HAP-1 (cell line): ENCODE data around the gene LRRC73.

Experiments
- DNase-seq, 2 experiments: peaks; one replicate each; pipeline ENCODE4 v3.0.0-alpha.2; 2016 to 2020; ENCODE audit warnings: low spot score in 2 of 2
- H3K27me3 ChIP-seq: fragments of 250-450 bp; sonication (Bioruptor Pico); 2 replicates; pipeline ENCODE4 v1.5.1; 2020; ENCODE audit warnings: low read depth, mild to moderate bottlenecking, moderate library complexity
- H3K36me3 ChIP-seq: fragments of 250-450 bp; sonication (Bioruptor Pico); replicated peaks from 2 replicates; pipeline ENCODE4 v1.5.1; 2020; ENCODE audit warnings: mild to moderate bottlenecking
- H3K4me1 ChIP-seq: fragments of 250-450 bp; sonication (Bioruptor Pico); 2 replicates; pipeline ENCODE4 v1.5.1; 2020; ENCODE audit warnings: mild to moderate bottlenecking
- H3K4me3 ChIP-seq: fragments of 250-450 bp; sonication (Bioruptor Pico); 2 replicates; pipeline ENCODE4 v1.5.1; 2020; ENCODE audit warnings: mild to moderate bottlenecking, moderate library complexity
- H3K9me3 ChIP-seq: fragments of 250-450 bp; sonication (Bioruptor Pico); 2 replicates; pipeline ENCODE4 v1.5.1; 2020; ENCODE audit warnings: mild to moderate bottlenecking, moderate library complexity
- in situ Hi-C: fragments of 300-500 bp; cut with MboI; formaldehyde crosslinking; loops from 3 replicates; pipeline ENCODE4 v1.14.3; 2020; ENCODE audit warnings: low sequenced_read_pairs, inconsistent platforms, mixed read lengths

The LRRC73 gene

DNA sequence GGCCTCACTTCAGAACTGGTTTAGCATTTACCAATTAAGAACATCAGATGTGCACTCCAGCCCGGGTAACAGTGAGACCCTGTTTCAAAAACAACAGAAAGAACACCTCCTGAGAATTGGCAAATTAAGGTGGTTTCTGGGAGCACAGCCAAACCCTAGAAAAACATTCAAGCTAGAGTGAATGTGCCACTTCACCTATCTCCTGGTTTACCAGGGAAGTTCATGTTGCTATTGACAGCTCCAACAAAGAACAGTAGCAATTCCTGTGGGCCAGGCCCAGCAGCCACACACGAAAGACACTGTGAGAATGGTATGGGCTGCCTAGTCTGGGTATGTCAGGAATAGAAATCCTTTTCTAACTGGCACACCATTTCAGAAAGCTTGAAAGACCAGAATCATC lies 11.7 kb upstream of the LRRC73 start:
- H3K36me3 ChIP-seq: peaks cover 85% of the 10 kb centered on the region
- in situ Hi-C loops: no loop called here
- no peak for DNase-seq
- H3K4me1 ChIP-seq: peaks cover 6% of the 10 kb centered on the region
- no peaks in the 10 kb centered on the region for H3K27me3 ChIP-seq
- H3K4me3 ChIP-seq: no peak overlapping the region
- no peaks in the 10 kb centered on the region for H3K9me3 ChIP-seq

DNA sequence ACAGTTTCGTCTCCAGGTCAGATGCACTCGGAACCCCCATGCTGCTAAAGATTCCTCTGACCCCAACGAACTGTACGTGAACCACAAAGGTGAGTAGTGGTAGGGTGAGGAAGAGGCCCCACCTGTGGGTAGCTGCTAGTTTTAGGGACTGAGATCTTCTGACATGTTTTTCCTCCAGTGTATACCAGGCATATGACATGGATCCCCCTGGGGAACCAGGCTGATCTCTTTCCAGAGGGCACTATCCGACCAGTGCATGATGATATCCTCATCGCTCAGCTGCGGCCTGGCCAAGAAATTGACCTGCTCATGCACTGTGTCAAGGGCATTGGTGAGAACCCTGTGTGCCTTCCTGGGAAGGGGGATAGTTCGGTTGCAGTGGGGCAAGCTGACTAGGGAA lies 10.0 kb upstream of the LRRC73 start:
- H3K4me1 ChIP-seq: peaks cover 6% of the 10 kb centered on the region
- H3K27me3 ChIP-seq: no peaks in the 10 kb centered on the region
- peaks cover 76% of the 10 kb centered on the region for H3K36me3 ChIP-seq
- in situ Hi-C loops: no loop called here
- DNase-seq: no peak
- no peak overlapping the region for H3K4me3 ChIP-seq
- no peaks in the 10 kb centered on the region for H3K9me3 ChIP-seq

- H3K36me3 ChIP-seq: peaks cover 70% of the 10 kb centered on the region
Measured at GRCh38 chr6:43517505-43518357, 7.6 kb upstream of the LRRC73 start.

DNA sequence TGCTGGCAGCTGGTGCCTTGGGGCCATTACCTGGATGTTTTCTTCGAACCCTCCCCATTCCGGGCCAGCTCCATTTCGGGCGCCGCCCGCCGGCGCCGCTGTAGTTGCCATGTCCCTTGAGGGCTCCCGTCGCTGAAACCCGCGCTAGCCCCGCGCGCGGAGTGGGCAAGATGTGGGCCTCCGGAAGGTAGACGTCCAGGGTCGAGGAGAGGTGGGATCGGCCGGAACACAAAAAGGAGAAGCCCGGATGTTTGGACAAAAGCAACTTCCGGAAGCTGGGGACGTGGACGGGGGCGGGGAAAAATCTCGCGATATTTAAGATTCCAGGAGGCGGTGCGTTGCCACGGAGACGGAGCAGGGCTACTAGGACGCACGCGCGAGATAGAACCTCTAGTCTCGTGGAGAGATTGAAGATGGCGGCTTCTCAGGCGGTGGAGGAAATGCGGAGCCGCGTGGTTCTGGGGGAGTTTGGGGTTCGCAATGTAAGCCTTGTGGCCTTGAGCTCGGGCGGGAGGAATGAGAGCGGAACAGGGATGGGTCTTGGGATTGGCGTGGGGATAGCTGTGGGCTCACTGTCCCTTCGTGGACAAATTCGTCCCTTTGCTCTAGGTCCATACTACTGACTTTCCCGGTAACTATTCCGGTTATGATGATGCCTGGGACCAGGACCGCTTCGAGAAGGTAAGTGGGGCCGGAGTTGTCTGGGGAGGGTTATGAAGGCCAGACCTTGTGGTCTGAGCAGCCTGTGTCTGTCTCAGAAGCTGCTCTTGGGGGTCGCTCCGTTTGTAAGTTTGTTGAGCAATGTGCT lies 6.8 kb upstream of the LRRC73 start, which contains the start of the genes POLR1C and YIPF3:
Gene POLR1C (plus strand): TSS at position 393 of the 808 bp plus-strand sequence. CDS start 21 bp downstream, at position 414.
Gene YIPF3 (minus strand): TSS at position 230 of the 808 bp plus-strand sequence. CDS start 119 bp downstream, at position 111.
- peaks cover 67% of the 10 kb centered on the region for H3K36me3 ChIP-seq
- H3K27me3 ChIP-seq: no peaks in the 10 kb centered on the region
- DNase-seq: peak; percentile 94 to 98
- no peaks in the 10 kb centered on the region for H3K9me3 ChIP-seq
- in situ Hi-C loops: no loop called here
- H3K4me3 ChIP-seq: peak within 1 kb of the TSS; percentile 98
- peaks cover 6% of the 10 kb centered on the region for H3K4me1 ChIP-seq

More at GRCh38 chr6:43517505-43518357, 7.6 kb upstream of the LRRC73 start:
- Histone ChIP-seq H3K27me3 (no peaks in the 10 kb centered on the region), H3K4me1 (peaks cover 6% of the 10 kb centered on the region), H3K9me3 (no peaks in the 10 kb centered on the region), H3K4me3 (peak overlapping the region; percentile 98)
- DNase-seq: no peak
- in situ Hi-C loops: no loop called here

DNA sequence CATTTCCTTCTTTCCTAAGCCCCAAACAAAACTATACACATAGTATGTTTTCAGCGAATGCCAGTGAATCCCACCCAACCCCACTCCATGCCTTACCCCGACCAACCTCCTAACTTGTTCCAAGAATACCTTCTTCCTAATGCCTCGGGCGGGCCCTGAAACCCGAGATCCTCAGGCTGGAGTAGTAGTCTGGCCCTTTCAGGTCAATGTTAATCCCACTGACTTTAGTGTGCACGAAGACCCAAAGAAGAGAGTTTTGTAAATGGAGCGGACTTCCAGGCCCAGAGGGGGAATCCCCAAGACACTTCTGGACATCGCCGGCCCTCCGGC lies 6.2 kb upstream of the LRRC73 start:
- Histone ChIP-seq H3K36me3 (peaks cover 67% of the 10 kb centered on the region), H3K4me3 (peak overlapping the region; percentile 98), H3K4me1 (peaks cover 6% of the 10 kb centered on the region), H3K9me3 (no peaks in the 10 kb centered on the region), H3K27me3 (no peaks in the 10 kb centered on the region)
- peak in 1 of 2 experiments; percentile 26 for DNase-seq
- in situ Hi-C loops: no loop called here

GRCh38 chr6:43515808-43516207 lies 5.7 kb upstream of the LRRC73 start:
- in situ Hi-C loops: no loop called here
- H3K36me3 ChIP-seq: peaks cover 67% of the 10 kb centered on the region

GRCh38 chr6:43511824-43512415 lies 1.8 kb upstream of the LRRC73 start:
- peaks cover 44% of the 10 kb centered on the region for H3K36me3 ChIP-seq
- in situ Hi-C loops: no loop called here

More at GRCh38 chr6:43515808-43516207, 5.7 kb upstream of the LRRC73 start:
- no peak for DNase-seq
- peak overlapping the region; percentile 98 for H3K4me3 ChIP-seq
- H3K27me3 ChIP-seq: no peaks in the 10 kb centered on the region
- no peaks in the 10 kb centered on the region for H3K9me3 ChIP-seq
- H3K4me1 ChIP-seq: peaks cover 6% of the 10 kb centered on the region

DNA sequence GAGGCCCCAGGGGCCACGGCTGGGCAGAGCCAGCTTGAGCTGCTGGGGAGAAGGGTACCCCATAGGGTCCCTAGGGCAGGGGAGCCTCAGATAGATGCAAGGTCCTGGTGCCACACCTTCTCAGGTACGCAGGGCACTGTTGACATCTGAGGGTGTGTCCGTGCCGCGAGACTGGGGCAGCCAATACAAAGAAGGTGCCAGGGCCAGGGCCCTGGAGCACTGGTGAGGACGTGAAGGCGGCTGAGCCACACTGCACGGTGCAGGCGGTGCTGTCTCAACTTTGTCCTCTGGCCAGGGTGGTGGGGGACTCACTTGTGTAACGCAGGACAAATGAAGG lies 649 bp upstream of the LRRC73 start:
- peaks cover 44% of the 10 kb centered on the region for H3K36me3 ChIP-seq
- in situ Hi-C loops: no loop called here

More at GRCh38 chr6:43511824-43512415, 1.8 kb upstream of the LRRC73 start:
- DNase-seq: no peak
- H3K27me3 ChIP-seq: no peaks in the 10 kb centered on the region
- H3K4me1 ChIP-seq: peaks cover 6% of the 10 kb centered on the region; the same call in 1 of the 2 replicates
- H3K4me3 ChIP-seq: no peak overlapping the region
- H3K9me3 ChIP-seq: no peaks in the 10 kb centered on the region

DNA sequence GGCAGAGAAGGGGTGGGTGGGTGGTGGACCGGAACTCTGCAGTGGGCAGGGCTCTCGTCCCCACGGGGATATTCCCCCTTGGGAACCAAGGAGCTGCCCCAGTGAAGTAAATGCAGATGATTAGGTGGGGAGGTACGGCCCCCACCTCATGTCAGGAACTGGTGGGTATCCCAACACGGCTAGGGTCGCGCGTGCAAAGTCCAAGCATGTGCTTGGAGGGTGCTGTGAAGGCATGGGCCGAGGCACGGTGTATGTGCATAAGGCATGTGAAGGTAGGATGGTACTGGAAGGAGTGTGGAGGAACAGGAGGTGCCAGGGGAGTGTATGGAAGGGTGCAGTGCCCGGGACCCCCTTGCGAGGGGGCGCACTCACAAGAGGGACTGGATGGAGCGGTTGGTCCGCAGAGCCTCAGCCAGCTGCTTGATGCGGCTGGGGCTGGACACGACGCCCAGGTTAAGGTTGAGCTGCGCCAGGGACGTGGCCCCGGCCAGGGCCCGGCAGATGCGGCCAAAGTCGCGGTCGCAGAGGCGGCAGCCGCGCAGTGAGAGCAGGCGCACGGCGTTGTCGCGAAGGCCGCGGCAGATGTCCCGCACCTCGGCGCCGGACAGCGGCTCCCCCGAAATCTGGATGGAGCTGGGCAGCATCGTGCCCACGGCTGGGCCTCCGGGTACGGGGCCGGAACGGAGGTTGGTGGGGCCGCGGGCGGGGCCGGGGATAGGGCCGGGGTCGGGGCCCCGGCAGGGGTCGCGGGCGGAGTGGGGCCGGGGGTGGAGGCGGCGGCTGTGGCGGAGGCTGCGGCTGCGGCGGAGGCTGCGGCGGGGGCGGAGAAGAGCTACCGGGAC lies 783 bp downstream of the LRRC73 start:
- Histone ChIP-seq H3K4me3 (peak overlapping the region; percentile 40; the same call in 1 of the 2 replicates), H3K4me1 (peaks cover 6% of the 10 kb centered on the region; the same call in 1 of the 2 replicates), H3K27me3 (no peaks in the 10 kb centered on the region), H3K36me3 (peaks cover 37% of the 10 kb centered on the region), H3K9me3 (no peaks in the 10 kb centered on the region)
- DNase-seq: no peak
- in situ Hi-C loops: loop anchor here (5.0 to 10.0 kb wide), 2 partner anchors 155 to 247 kb away; no protein-coding TSS in a partner anchor

More for the DNA sequence above, 649 bp upstream of the LRRC73 start:
- Histone ChIP-seq H3K4me1 (peaks cover 6% of the 10 kb centered on the region; the same call in 1 of the 2 replicates), H3K4me3 (no peak overlapping the region), H3K9me3 (no peaks in the 10 kb centered on the region), H3K27me3 (no peaks in the 10 kb centered on the region)
- DNase-seq: no peak

DNA sequence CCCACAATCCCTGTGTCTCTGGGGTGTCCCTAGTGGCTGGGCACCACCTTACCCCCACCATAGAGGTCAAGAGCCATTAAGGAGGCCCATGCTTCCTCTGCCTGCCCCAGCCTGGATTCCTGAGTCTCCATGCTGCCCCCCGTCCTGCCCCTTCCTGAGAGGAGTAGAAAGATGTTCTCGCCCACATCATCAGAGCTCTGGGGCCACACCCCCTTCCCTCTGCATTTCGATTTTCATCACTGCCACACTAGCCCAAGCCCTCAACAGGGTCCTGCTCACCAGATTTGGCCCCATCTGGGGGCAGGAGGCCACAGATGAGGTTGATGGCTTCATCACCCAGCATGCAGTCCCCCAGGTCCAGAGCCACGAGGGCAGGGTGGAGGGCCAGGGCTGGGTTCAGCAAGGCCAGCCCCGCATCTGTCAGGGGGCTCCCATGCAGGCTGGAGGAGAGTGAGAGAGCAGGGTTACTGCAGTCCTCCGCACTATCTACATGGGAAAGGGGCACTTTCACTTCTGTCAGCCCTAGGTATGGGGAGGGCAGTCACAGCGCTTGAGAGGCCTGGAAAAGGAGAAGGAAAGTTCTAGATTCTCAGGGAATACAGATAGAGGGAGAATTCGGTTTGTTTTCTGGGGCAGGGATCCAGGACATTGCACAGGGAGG lies 1.5 kb downstream of the LRRC73 start:
- in situ Hi-C loops: loop anchor here (5.0 to 10.0 kb wide), 2 partner anchors 154 to 246 kb away; no protein-coding TSS in a partner anchor

DNA sequence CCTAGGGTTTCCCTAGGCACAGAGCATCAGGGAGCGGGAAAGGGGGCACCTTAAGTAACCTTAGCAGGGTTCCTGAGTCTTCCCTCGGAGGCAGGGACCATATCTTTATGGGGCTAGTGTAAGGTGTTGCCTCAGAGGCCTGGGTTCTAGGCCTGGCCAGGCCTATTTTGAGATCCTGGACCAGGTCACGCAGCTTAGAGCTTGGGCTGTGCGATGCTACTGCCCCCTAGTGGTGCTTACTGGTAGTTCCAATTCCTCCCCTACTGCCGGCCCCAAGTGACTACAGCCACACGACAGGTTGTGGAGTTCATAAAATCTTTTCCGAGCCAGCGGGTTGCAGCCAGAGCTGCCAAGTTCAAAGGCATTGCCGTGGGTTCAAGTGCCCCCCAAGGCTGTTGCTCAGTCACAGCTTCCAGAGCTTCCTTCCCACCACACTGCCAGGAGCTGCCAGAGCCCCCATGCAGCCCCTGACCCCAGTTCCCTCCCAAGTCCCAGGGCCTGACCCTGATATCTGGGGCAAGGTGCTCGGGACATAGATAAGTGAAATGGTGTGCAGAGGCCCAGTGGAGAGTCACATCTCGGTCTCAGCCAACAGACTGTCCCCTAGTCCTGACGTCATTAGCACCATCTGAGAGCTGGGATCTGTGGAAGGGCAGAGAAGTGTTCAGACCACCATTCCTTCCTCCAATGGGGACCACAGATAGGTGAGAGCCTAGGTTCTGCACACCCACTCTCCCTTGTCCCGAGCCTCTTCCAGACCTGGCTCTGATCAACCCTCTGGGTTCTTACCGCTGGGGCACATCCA lies 3.3 kb downstream of the LRRC73 start:
- Histone ChIP-seq H3K4me3 (no peak overlapping the region), H3K36me3 (peaks cover 35% of the 10 kb centered on the region), H3K9me3 (no peaks in the 10 kb centered on the region), H3K27me3 (no peaks in the 10 kb centered on the region), H3K4me1 (peaks cover 6% of the 10 kb centered on the region; the same call in 1 of the 2 replicates)
- in situ Hi-C loops: loop anchor here (5.0 to 10.0 kb wide), 2 partner anchors 152 to 245 kb away; no protein-coding TSS in a partner anchor
- peak; percentile 71 to 87 for DNase-seq

More for the DNA sequence above, 1.5 kb downstream of the LRRC73 start:
- Histone ChIP-seq H3K27me3 (no peaks in the 10 kb centered on the region), H3K36me3 (peaks cover 35% of the 10 kb centered on the region), H3K4me1 (peaks cover 6% of the 10 kb centered on the region; the same call in 1 of the 2 replicates), H3K9me3 (no peaks in the 10 kb centered on the region), H3K4me3 (no peak overlapping the region)
- no peak for DNase-seq
